Effector memory CD8-positive, alpha-beta T cell (primary cell): ENCODE data around the gene SPOCK1.
"Not testable (repeated sequence)": the region's sequence is repeated elsewhere in the genome, so short reads cannot be mapped to it uniquely, and the experiment has no call there.

Experiments
- ATAC-seq: fragments of 150-1000 bp; cut with Tn5 transposase; replicated peaks from 2 replicates; pipeline ENCODE4 v1.10.0; 2021; ENCODE audit warnings: mild to moderate bottlenecking, moderate library complexity
- DNase-seq, 3 experiments: peaks; one replicate each; pipeline ENCODE4 v3.0.0; 2021
- H3K27ac Mint-ChIP-seq, 2 donors: one replicate each; pipeline ENCODE4 v1.8.0; 2022; ENCODE audit warnings: mild to moderate bottlenecking in 2 of 2, mixed read lengths in 2 of 2, moderate library complexity in 2 of 2
- H3K27me3 Mint-ChIP-seq, 2 donors: one replicate each; pipeline ENCODE4 v1.8.0; 2022; ENCODE audit warnings: mixed read lengths in 2 of 2
- H3K36me3 Mint-ChIP-seq: one replicate; pipeline ENCODE4 v1.8.0; 2022; ENCODE audit warnings: mild to moderate bottlenecking, moderate library complexity, mixed read lengths; ENCODE audit not compliant: insufficient read depth
- H3K4me1 Mint-ChIP-seq, 2 donors: one replicate each; pipeline ENCODE4 v1.8.0; 2022; ENCODE audit warnings: low read depth in 2 of 2, mixed read lengths in 2 of 2
- H3K4me3 Mint-ChIP-seq, 2 donors: one replicate each; pipeline ENCODE4 v1.8.0; 2022; ENCODE audit warnings: mild to moderate bottlenecking in 2 of 2, mixed read lengths in 2 of 2, moderate library complexity in 2 of 2
- H3K9me3 Mint-ChIP-seq, 2 donors: one replicate each; pipeline ENCODE4 v1.8.0; 2022; ENCODE audit warnings: mixed read lengths in 2 of 2
- total RNA-seq, 9 experiments: gene quantifications; one replicate each; lab custom pipeline; 2026; lab: John Stamatoyannopoulos, UW

Gene SPOCK1
- 0 to 0.21 (median 0) reads per million in 9 experiments for total RNA-seq

- Mint-ChIP-seq H3K27me3 (peaks cover 17 to 25% of the 10 kb centered on the region in 2 donors), H3K4me3 (no peak within 1 kb of the TSS), H3K9me3 (no peaks in the 10 kb centered on the region), H3K4me1 (no peaks in the 10 kb centered on the region), H3K36me3 (no peaks in the 10 kb centered on the region), H3K27ac (no peak within 1 kb of the TSS)
- peak in 2 of 3 experiments; percentile 14 to 21 for DNase-seq
- peak; percentile 70 for ATAC-seq
Measured at GRCh38 chr5:137498736-137499505, at the start of gene SPOCK1. Gene SPOCK1 (minus strand): TSS chr5:137499326.

GRCh38 chr5:137545956-137546355, 46.8 kb upstream of the SPOCK1 start:
- H3K36me3 Mint-ChIP-seq: no peaks in the 10 kb centered on the region
- no peak overlapping the region for H3K27ac Mint-ChIP-seq
- ATAC-seq (no peak), DNase-seq (no peak)
- no peak overlapping the region for H3K4me3 Mint-ChIP-seq
- peaks cover 27 to 42% of the 10 kb centered on the region in 2 donors for H3K27me3 Mint-ChIP-seq
- no peaks in the 10 kb centered on the region for H3K4me1 Mint-ChIP-seq
- peaks cover 3 to 15% of the 10 kb centered on the region in 2 donors for H3K9me3 Mint-ChIP-seq

GRCh38 chr5:137535449-137535848, 36.3 kb upstream of the SPOCK1 start:
- not testable (repeated sequence) for H3K36me3 Mint-ChIP-seq, H3K9me3 Mint-ChIP-seq, H3K4me1 Mint-ChIP-seq, ATAC-seq, DNase-seq, H3K27ac Mint-ChIP-seq, H3K4me3 Mint-ChIP-seq, H3K27me3 Mint-ChIP-seq

GRCh38 chr5:137533963-137534362, 34.8 kb upstream of the SPOCK1 start:
- Mint-ChIP-seq H3K36me3 (no peaks in the 10 kb centered on the region), H3K27me3 (peaks cover 0 to 10% of the 10 kb centered on the region in 2 donors), H3K4me3 (no peak overlapping the region), H3K9me3 (no peaks in the 10 kb centered on the region), H3K27ac (no peak overlapping the region), H3K4me1 (no peaks in the 10 kb centered on the region)
- no peak for DNase-seq
- ATAC-seq: no peak

GRCh38 chr5:137531266-137531665, 32.1 kb upstream of the SPOCK1 start:
- DNase-seq (no peak), ATAC-seq (no peak)
- H3K27me3 Mint-ChIP-seq: peaks cover 0 to 16% of the 10 kb centered on the region in 2 donors
- no peak overlapping the region for H3K27ac Mint-ChIP-seq
- H3K9me3 Mint-ChIP-seq: peaks cover 0 to 3% of the 10 kb centered on the region in 2 donors
- H3K4me3 Mint-ChIP-seq: no peak overlapping the region
- H3K4me1 Mint-ChIP-seq: no peaks in the 10 kb centered on the region
- no peaks in the 10 kb centered on the region for H3K36me3 Mint-ChIP-seq

- H3K4me1 Mint-ChIP-seq: no peaks in the 10 kb centered on the region
- no peak for ATAC-seq
- no peak for DNase-seq
- no peak overlapping the region for H3K27ac Mint-ChIP-seq
- peaks cover 2% of the 10 kb centered on the region for H3K36me3 Mint-ChIP-seq
- no peak overlapping the region for H3K4me3 Mint-ChIP-seq
- H3K9me3 Mint-ChIP-seq: peaks cover 6 to 11% of the 10 kb centered on the region in 2 donors
- peaks cover 40 to 41% of the 10 kb centered on the region in 2 donors for H3K27me3 Mint-ChIP-seq
Measured at GRCh38 chr5:137521246-137521645, 22.1 kb upstream of the SPOCK1 start.

- Mint-ChIP-seq H3K9me3 (peaks cover 6 to 17% of the 10 kb centered on the region in 2 donors), H3K4me3 (no peak overlapping the region), H3K4me1 (no peaks in the 10 kb centered on the region), H3K27ac (no peak overlapping the region), H3K36me3 (peaks cover 2% of the 10 kb centered on the region), H3K27me3 (peaks cover 22 to 46% of the 10 kb centered on the region in 2 donors)
- no peak for ATAC-seq
- DNase-seq: no peak
Measured at GRCh38 chr5:137516961-137517360, 17.8 kb upstream of the SPOCK1 start.

- ATAC-seq (no peak), DNase-seq (no peak)
- Mint-ChIP-seq H3K9me3 (peaks cover 6 to 17% of the 10 kb centered on the region in 2 donors), H3K4me3 (no peak overlapping the region), H3K27me3 (peaks cover 25 to 47% of the 10 kb centered on the region in 2 donors), H3K27ac (no peak overlapping the region), H3K36me3 (peaks cover 2% of the 10 kb centered on the region), H3K4me1 (no peaks in the 10 kb centered on the region)
Measured at GRCh38 chr5:137516251-137516797, 17.2 kb upstream of the SPOCK1 start.

- peaks cover 25 to 49% of the 10 kb centered on the region in 2 donors for H3K27me3 Mint-ChIP-seq
- no peak for DNase-seq
- peaks cover 6 to 17% of the 10 kb centered on the region in 2 donors for H3K9me3 Mint-ChIP-seq
- peaks cover 2% of the 10 kb centered on the region for H3K36me3 Mint-ChIP-seq
- no peak overlapping the region for H3K4me3 Mint-ChIP-seq
- H3K27ac Mint-ChIP-seq: no peak overlapping the region
- no peak for ATAC-seq
- H3K4me1 Mint-ChIP-seq: no peaks in the 10 kb centered on the region
Measured at GRCh38 chr5:137515238-137515637, 16.1 kb upstream of the SPOCK1 start.

GRCh38 chr5:137510671-137511070, 11.5 kb upstream of the SPOCK1 start:
- H3K4me3 Mint-ChIP-seq: no peak overlapping the region
- ATAC-seq: no peak
- DNase-seq: no peak
- H3K9me3 Mint-ChIP-seq: peaks cover 0 to under 1% of the 10 kb centered on the region in 2 donors
- H3K27ac Mint-ChIP-seq: no peak overlapping the region
- H3K36me3 Mint-ChIP-seq: no peaks in the 10 kb centered on the region
- peaks cover 26 to 45% of the 10 kb centered on the region in 2 donors for H3K27me3 Mint-ChIP-seq
- H3K4me1 Mint-ChIP-seq: no peaks in the 10 kb centered on the region

- Mint-ChIP-seq H3K4me1 (no peaks in the 10 kb centered on the region), H3K27me3 (peaks cover 30 to 44% of the 10 kb centered on the region in 2 donors), H3K4me3 (no peak overlapping the region), H3K36me3 (no peaks in the 10 kb centered on the region), H3K9me3 (no peaks in the 10 kb centered on the region), H3K27ac (no peak overlapping the region)
- ATAC-seq (no peak), DNase-seq (no peak)
Measured at GRCh38 chr5:137507150-137507549, 8.0 kb upstream of the SPOCK1 start.

GRCh38 chr5:137506296-137506695, 7.2 kb upstream of the SPOCK1 start:
- H3K4me3 Mint-ChIP-seq: no peak overlapping the region
- H3K27ac Mint-ChIP-seq: no peak overlapping the region
- no peaks in the 10 kb centered on the region for H3K36me3 Mint-ChIP-seq
- no peak for DNase-seq
- no peaks in the 10 kb centered on the region for H3K9me3 Mint-ChIP-seq
- H3K27me3 Mint-ChIP-seq: peaks cover 26 to 35% of the 10 kb centered on the region in 2 donors
- H3K4me1 Mint-ChIP-seq: no peaks in the 10 kb centered on the region
- ATAC-seq: no peak

- Mint-ChIP-seq H3K4me3 (no peak overlapping the region), H3K9me3 (no peaks in the 10 kb centered on the region), H3K27ac (no peak overlapping the region), H3K36me3 (no peaks in the 10 kb centered on the region), H3K4me1 (no peaks in the 10 kb centered on the region), H3K27me3 (peaks cover 26 to 29% of the 10 kb centered on the region in 2 donors)
- ATAC-seq (no peak), DNase-seq (no peak)
Measured at GRCh38 chr5:137504916-137505315, 5.8 kb upstream of the SPOCK1 start.

GRCh38 chr5:137503456-137503855, 4.3 kb upstream of the SPOCK1 start:
- no peak overlapping the region for H3K27ac Mint-ChIP-seq
- H3K4me1 Mint-ChIP-seq: no peaks in the 10 kb centered on the region
- no peak for ATAC-seq
- H3K9me3 Mint-ChIP-seq: no peaks in the 10 kb centered on the region
- DNase-seq: no peak
- peaks cover 20 to 23% of the 10 kb centered on the region in 2 donors for H3K27me3 Mint-ChIP-seq
- no peak overlapping the region for H3K4me3 Mint-ChIP-seq
- H3K36me3 Mint-ChIP-seq: no peaks in the 10 kb centered on the region
